H1 (cell line): ENCODE data around the gene RNF13. TPM values are rescaled to one million over a fixed set of nuclear protein-coding genes. Genes with fewer than 3 reads are reported as not detected.

ENCODE experiments used
- CTCF ChIA-PET: fragments of 300-600 bp; sonication (Branson Sonifier 250); formaldehyde crosslinking; loops from one replicate; lab custom pipeline; 2021; ENCODE audit not compliant: partially characterized antibody; lab: Charles Lee
- POLR2A ChIA-PET: fragments of 300-600 bp; sonication (Branson Sonifier 250); formaldehyde crosslinking; loops from one replicate; lab custom pipeline; 2021; ENCODE audit warnings: inconsistent platforms; ENCODE audit not compliant: partially characterized antibody; lab: Charles Lee
- DNase-seq, 2 experiments: peaks; one replicate each; pipeline versions ENCODE4 v3.0.0 to v3.0.0-alpha.2; 2010 to 2022; ENCODE audit warnings: low spot score in 2 of 2, low read depth in 1 of 2, mixed read lengths in 1 of 2
- FAIRE-seq: peaks from 2 replicates; lab custom pipeline; 2011; peaks lifted over from hg19 to GRCh38; lab: Jason Lieb, UNC
- H2AFZ ChIP-seq: 2 replicates; pipeline ENCODE4 v1.8.1; 2012; ENCODE audit warnings: low read length, inconsistent platforms
- H2AK5ac ChIP-seq: 2 replicates; pipeline ENCODE4 v1.6.1; 2013; ENCODE audit warnings: low read depth, low read length
- H2BK120ac ChIP-seq: replicated peaks from 2 replicates; pipeline ENCODE3; 2013; ENCODE audit warnings: low read depth, low read length, inconsistent platforms
- H2BK12ac ChIP-seq: 2 replicates; pipeline ENCODE4 v1.6.1; 2013; ENCODE audit warnings: low read depth, low read length
- H2BK15ac ChIP-seq: 2 replicates; pipeline ENCODE4 v1.6.1; 2013; ENCODE audit warnings: low read length
- H2BK20ac ChIP-seq: 2 replicates; pipeline ENCODE4 v1.6.1; 2013; ENCODE audit warnings: low read length
- H2BK5ac ChIP-seq: 2 replicates; pipeline ENCODE4 v1.6.1; 2013; ENCODE audit warnings: low read depth, low read length
- H3K14ac ChIP-seq: 2 replicates; pipeline ENCODE4 v1.6.1; 2013; ENCODE audit warnings: inconsistent platforms; ENCODE audit not compliant: insufficient read length
- H3K18ac ChIP-seq: 2 replicates; pipeline ENCODE4 v1.6.1; 2013; ENCODE audit warnings: low read length; ENCODE audit errors: extremely low read depth
- H3K23ac ChIP-seq: 2 replicates; pipeline ENCODE4 v1.6.1; 2013; ENCODE audit warnings: inconsistent platforms; ENCODE audit not compliant: insufficient read length
- H3K23me2 ChIP-seq: 2 replicates; pipeline ENCODE4 v1.6.1; 2013; ENCODE audit warnings: low read depth, low read length
- H3K27ac ChIP-seq: 2 replicates; pipeline ENCODE4 v1.6.1; 2011; ENCODE audit warnings: low read depth, low read length, inconsistent platforms
- H3K27me3 ChIP-seq, 4 experiments: replicated peaks in 1 of 4; 1 replicate in 1 of 4; 2 replicates in 3 of 4; pipeline versions ENCODE4 v1.6.1 to v1.8.1; 2011 to 2013; ENCODE audit warnings: low read length in 3 of 4, mild to moderate bottlenecking in 3 of 4, inconsistent platforms in 2 of 4, mixed read lengths in 2 of 4, moderate library complexity in 1 of 4; ENCODE audit not compliant: control insufficient read depth in 3 of 4, insufficient read depth in 3 of 4; ENCODE audit errors: extremely low read depth in 1 of 4
- H3K36me3 ChIP-seq, 4 experiments: 2 replicates each; pipeline versions ENCODE4 v1.6.1 to v1.8.1; 2011 to 2013; ENCODE audit warnings: mild to moderate bottlenecking in 4 of 4, low read length in 3 of 4, moderate library complexity in 2 of 4, control low read depth in 1 of 4, inconsistent platforms in 1 of 4; ENCODE audit not compliant: insufficient read depth in 4 of 4, control insufficient read depth in 2 of 4
- H3K4ac ChIP-seq: replicated peaks from 2 replicates; pipeline ENCODE3; 2013; ENCODE audit warnings: low read length, low read depth, mixed read lengths, inconsistent platforms; ENCODE audit not compliant: insufficient read length
- H3K4me1 ChIP-seq, 4 experiments: replicated peaks in 1 of 4; 1 replicate in 1 of 4; 2 replicates in 3 of 4; pipeline versions ENCODE4 v1.6.1 to v1.8.1; 2011 to 2013; ENCODE audit warnings: low read length in 3 of 4, inconsistent platforms in 2 of 4, mixed read lengths in 1 of 4; ENCODE audit not compliant: insufficient read depth in 4 of 4, control insufficient read depth in 3 of 4
- H3K4me2 ChIP-seq, 2 experiments: 2 replicates each; pipeline versions ENCODE4 v1.6.1 to v1.8.1; 2011 to 2013; ENCODE audit warnings: low read depth in 2 of 2, low read length in 2 of 2, control low read depth in 1 of 2, inconsistent platforms in 1 of 2, mild to moderate bottlenecking in 1 of 2; ENCODE audit not compliant: insufficient read depth in 1 of 2
- H3K4me3 ChIP-seq, 4 experiments: fragments of 200-600, 300-600 bp in 1 of 4; sonication (generic), shearing (Covaris generic), sonication (Bioruptor Twin) in 1 of 4; 2 replicates each; pipeline versions ENCODE4 v1.5.1 to v1.8.1; 2011 to 2016; ENCODE audit warnings: low read length in 4 of 4, low read depth in 3 of 4, control low read depth in 2 of 4, inconsistent platforms in 2 of 4, mild to moderate bottlenecking in 2 of 4, mixed read lengths in 1 of 4, moderate library complexity in 1 of 4; ENCODE audit not compliant: insufficient read depth in 2 of 4; ENCODE audit errors: extremely low read depth in 1 of 4
- H3K56ac ChIP-seq: replicated peaks from 2 replicates; pipeline ENCODE3; 2013; ENCODE audit warnings: low read depth, mild to moderate bottlenecking, mixed read lengths, low read length, inconsistent platforms; ENCODE audit not compliant: insufficient read length
- H3K79me1 ChIP-seq: 2 replicates; pipeline ENCODE4 v1.6.1; 2013; ENCODE audit warnings: low read depth, low read length, control low read depth
- H3K79me2 ChIP-seq, 2 experiments: 2 replicates each; pipeline versions ENCODE4 v1.6.1 to v1.8.1; 2012 to 2013; ENCODE audit warnings: low read length in 2 of 2, mild to moderate bottlenecking in 2 of 2, inconsistent platforms in 1 of 2; ENCODE audit not compliant: insufficient read depth in 2 of 2, control insufficient read depth in 1 of 2
- H3K9ac ChIP-seq, 4 experiments: replicated peaks in 1 of 4; 1 replicate in 1 of 4; 2 replicates in 3 of 4; pipeline versions ENCODE4 v1.6.1 to v1.8.1; 2011 to 2013; ENCODE audit warnings: low read depth in 3 of 4, low read length in 3 of 4, control low read depth in 2 of 4, mild to moderate bottlenecking in 2 of 4, moderate library complexity in 2 of 4, inconsistent platforms in 1 of 4; ENCODE audit errors: extremely low read depth in 1 of 4
- H3K9me3 ChIP-seq, 2 experiments: 2 replicates each; pipeline versions ENCODE4 v1.6.1 to v1.8.1; 2012 to 2013; ENCODE audit warnings: mild to moderate bottlenecking in 2 of 2, moderate library complexity in 2 of 2, control low read depth in 1 of 2, inconsistent platforms in 1 of 2, low read depth in 1 of 2, low read length in 1 of 2, mixed read lengths in 1 of 2; ENCODE audit not compliant: insufficient read depth in 2 of 2
- H4K20me1 ChIP-seq, 2 experiments: replicated peaks in 1 of 2; 2 replicates each; pipeline versions ENCODE3 to v1.8.1; 2011 to 2013; ENCODE audit warnings: inconsistent platforms in 2 of 2, low read length in 2 of 2, mild to moderate bottlenecking in 1 of 2; ENCODE audit not compliant: insufficient read depth in 2 of 2, control insufficient read depth in 1 of 2
- H4K5ac ChIP-seq: 2 replicates; pipeline ENCODE4 v1.6.1; 2013; ENCODE audit warnings: low read length, low read depth, mixed read lengths, inconsistent platforms; ENCODE audit not compliant: insufficient read length
- H4K8ac ChIP-seq: 2 replicates; pipeline ENCODE4 v1.8.0; 2013; ENCODE audit warnings: mild to moderate bottlenecking, moderate library complexity, low read length, inconsistent platforms; ENCODE audit not compliant: insufficient read depth; ENCODE audit errors: extremely low read depth
- H4K91ac ChIP-seq: replicated peaks from 2 replicates; pipeline ENCODE3; 2013; ENCODE audit warnings: low read length, mixed read lengths, inconsistent platforms; ENCODE audit not compliant: insufficient read length
- BRCA1 ChIP-seq: IDR thresholded peaks from 2 replicates; pipeline ENCODE4 v1.6.1; 2012; ENCODE audit warnings: low read depth, low read length, improper control_type of control experiment
- CBX5 ChIP-seq: fragments of 300-800, 300-1000 bp; sonication (generic); IDR thresholded peaks from 2 replicates; pipeline ENCODE4 v1.7.1; 2016; ENCODE audit warnings: antibody characterized with exemption, low read length, low read depth
- CBX8 ChIP-seq: fragments of 300-800, 300-1000 bp; sonication (generic); IDR thresholded peaks from 2 replicates; pipeline ENCODE4 v1.7.1; 2016; ENCODE audit warnings: low read depth, low read length, borderline replicate concordance
- EP300 ChIP-seq, 2 experiments: IDR thresholded peaks; 1 replicate in 1 of 2; 2 replicates in 1 of 2; pipeline ENCODE4 v1.6.1; 2011 to 2012; ENCODE audit warnings: low read depth in 2 of 2, low read length in 2 of 2, mild to moderate bottlenecking in 2 of 2, borderline replicate concordance in 1 of 2, inconsistent platforms in 1 of 2, moderate library complexity in 1 of 2
- HDAC6 ChIP-seq: IDR thresholded peaks from one replicate; pipeline ENCODE4 v1.7.1; 2012; ENCODE audit warnings: low read depth, mild to moderate bottlenecking, inconsistent platforms, low read length, moderate library complexity
- KDM4A ChIP-seq: IDR thresholded peaks from one replicate; pipeline ENCODE4 v1.7.1; 2012; ENCODE audit warnings: low read depth, mild to moderate bottlenecking, moderate library complexity, low read length, inconsistent platforms; ENCODE audit not compliant: severe bottlenecking
- POLR2AphosphoS5 ChIP-seq: IDR thresholded peaks from 2 replicates; pipeline ENCODE4 v1.6.1; 2011; ENCODE audit warnings: low read depth, low read length
- RAD21 ChIP-seq, 2 experiments: IDR thresholded peaks in 1 of 2; conservative IDR thresholded peaks in 1 of 2; 2 replicates each; pipeline ENCODE4 v1.6.1; 2011; ENCODE audit warnings: low read depth in 2 of 2, low read length in 2 of 2, improper control_type of control experiment in 1 of 2, inconsistent platforms in 1 of 2, mild to moderate bottlenecking in 1 of 2, moderate library complexity in 1 of 2
- SIX5 ChIP-seq: IDR thresholded peaks from 2 replicates; pipeline ENCODE4 v1.6.1; 2011; ENCODE audit warnings: mild to moderate bottlenecking, low read depth, low read length
- TBP ChIP-seq: IDR thresholded peaks from 2 replicates; pipeline ENCODE4 v1.6.1; 2011; ENCODE audit warnings: low read depth, low read length, improper control_type of control experiment
- WGBS, 2 experiments: shearing (Covaris generic) in 1 of 2; methylation state at CpG; one replicate each; pipeline versions ENCODE4 v1.1.6 to v1.1.7; 2013 to 2015; ENCODE audit warnings: low lambda C conversion rate in 2 of 2, mixed read lengths in 2 of 2, inconsistent platforms in 1 of 2, low coverage in 1 of 2, missing lambda C conversion rate in 1 of 2; ENCODE audit not compliant: insufficient replicate concordance in 2 of 2, insufficient coverage in 1 of 2, insufficient read length in 1 of 2; ENCODE audit errors: extremely low coverage in 1 of 2, missing lambda C conversion rate in 1 of 2; 5-methylcytosine and 5-hydroxymethylcytosine counted together
- polyA plus RNA-seq, 7 experiments: library from polyadenylated mRNA; depleted of rRNA in 3 of 7; stranded (reverse) in 5 of 7; unstranded in 2 of 7; fragments of >200 nt in 5 of 7; fragments of 200-250 nt in 2 of 7; gene quantifications; 1 replicate in 5 of 7; 2 replicates in 1 of 7; 4 replicates in 1 of 7; pipeline versions ENCODE4 v1.2.1 to v1.2.3, GENCODE V29; 2011 to 2013; ENCODE audit warnings: missing spikeins in 2 of 7, mixed read lengths in 2 of 7
- total RNA-seq: library from RNA; stranded (reverse); fragmentation: NEBNext Ultra II Directional; extraction: Animal tissue kit (Norgen Biotek cat#: 25700); gene quantifications from 2 replicates; pipeline ENCODE4 v1.2.1, GENCODE V29; 2021
- TF ChIP-seq, protein P1 (sequence below), 3 experiments: IDR thresholded peaks; 1 replicate in 2 of 3; 2 replicates in 1 of 3; pipeline versions ENCODE4 v1.5.1 to v1.6.1; 2011; ENCODE audit warnings: low read length in 3 of 3, mild to moderate bottlenecking in 3 of 3, inconsistent platforms in 2 of 3, low read depth in 1 of 3, moderate library complexity in 1 of 3; ENCODE audit not compliant: insufficient read depth in 1 of 3; ENCODE audit errors: control extremely low read depth in 1 of 3

RNF13 gene
- total and polyA plus RNA-seq, 2 of the 8 experiments (the other 6 are each of a cell fraction or from before 2014, with no cell fraction given) = 19.4 to 35.4 TPM

DNA sequence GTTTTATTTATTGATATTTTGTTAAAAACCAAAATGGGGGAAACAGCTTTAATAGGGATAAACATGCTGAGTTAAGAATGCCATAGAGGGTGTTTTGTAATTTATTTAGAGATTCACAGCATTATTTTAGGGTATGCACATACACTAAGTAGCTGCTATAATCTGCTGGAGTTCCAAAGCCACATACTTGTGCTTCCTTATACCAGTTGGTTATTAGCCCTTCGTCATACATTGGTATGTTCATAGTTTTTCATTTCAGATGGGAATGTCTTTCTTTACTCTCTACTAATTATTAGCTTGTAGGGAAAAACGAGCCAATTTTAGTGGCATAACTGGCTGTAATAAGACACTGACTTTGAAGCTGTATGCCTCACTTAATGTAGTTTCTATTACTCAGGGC, 82.8 kb downstream of the RNF13 start:
- no peak overlapping the region for H2AFZ ChIP-seq
- H2BK120ac ChIP-seq = no peak overlapping the region
- FAIRE-seq (no peak), DNase-seq (no peak)
- no peaks in the 10 kb centered on the region for H3K9me3 ChIP-seq
- H3K79me1 ChIP-seq = no peaks in the 10 kb centered on the region
- no peak overlapping the region for H4K91ac ChIP-seq
- no peak overlapping the region for H3K27ac ChIP-seq
- H3K23ac ChIP-seq = no peak overlapping the region
- H2BK5ac ChIP-seq = no peak overlapping the region
- peaks cover 0 to 3% (median 0%) of the 10 kb centered on the region in 4 experiments; a peak in 1 of 8 replicates for H3K36me3 ChIP-seq
- H4K8ac ChIP-seq = no peak overlapping the region
- no peak overlapping the region for H3K14ac ChIP-seq
- no peak overlapping the region for H3K4me3 ChIP-seq
- 83% methylated on average over 2 of the region's 2 CpGs; no CpG with 5 or more reads in 1 of the 2 experiments for WGBS, 2 experiments
- no peaks in the 10 kb centered on the region; the same call in 1 of the 2 replicates for H3K23me2 ChIP-seq
- H3K27me3 ChIP-seq = no peaks in the 10 kb centered on the region
- H3K79me2 ChIP-seq = no peaks in the 10 kb centered on the region
- H3K9ac ChIP-seq = no peak overlapping the region
- no peak overlapping the region for H3K4me2 ChIP-seq
- H2BK15ac ChIP-seq = no peak overlapping the region
- POLR2A ChIA-PET = no interaction called here
- 0 out of 7 replicates have a peak, but pooled peaks cover 0 to 2% (median 0%) of the 10 kb centered on the region in 4 experiments for H3K4me1 ChIP-seq
- H4K20me1 ChIP-seq = no peaks in the 10 kb centered on the region
- no peak overlapping the region for H2BK20ac ChIP-seq
- H3K18ac ChIP-seq = no peak overlapping the region
- CTCF ChIA-PET = interaction anchor here (0.6 to 2.9 kb wide), 5 partner anchors 9 to 86 kb away, joined by 3 to 16 read pairs (median 3); no protein-coding TSS in a partner anchor
- H3K4ac ChIP-seq = no peak overlapping the region
- H3K56ac ChIP-seq = no peak overlapping the region
- H4K5ac ChIP-seq = no peak overlapping the region
- H2AK5ac ChIP-seq = no peak overlapping the region
- no peak overlapping the region for H2BK12ac ChIP-seq
- TF ChIP-seq SIX5 = no peak
- TF ChIP-seq, protein P1, sequence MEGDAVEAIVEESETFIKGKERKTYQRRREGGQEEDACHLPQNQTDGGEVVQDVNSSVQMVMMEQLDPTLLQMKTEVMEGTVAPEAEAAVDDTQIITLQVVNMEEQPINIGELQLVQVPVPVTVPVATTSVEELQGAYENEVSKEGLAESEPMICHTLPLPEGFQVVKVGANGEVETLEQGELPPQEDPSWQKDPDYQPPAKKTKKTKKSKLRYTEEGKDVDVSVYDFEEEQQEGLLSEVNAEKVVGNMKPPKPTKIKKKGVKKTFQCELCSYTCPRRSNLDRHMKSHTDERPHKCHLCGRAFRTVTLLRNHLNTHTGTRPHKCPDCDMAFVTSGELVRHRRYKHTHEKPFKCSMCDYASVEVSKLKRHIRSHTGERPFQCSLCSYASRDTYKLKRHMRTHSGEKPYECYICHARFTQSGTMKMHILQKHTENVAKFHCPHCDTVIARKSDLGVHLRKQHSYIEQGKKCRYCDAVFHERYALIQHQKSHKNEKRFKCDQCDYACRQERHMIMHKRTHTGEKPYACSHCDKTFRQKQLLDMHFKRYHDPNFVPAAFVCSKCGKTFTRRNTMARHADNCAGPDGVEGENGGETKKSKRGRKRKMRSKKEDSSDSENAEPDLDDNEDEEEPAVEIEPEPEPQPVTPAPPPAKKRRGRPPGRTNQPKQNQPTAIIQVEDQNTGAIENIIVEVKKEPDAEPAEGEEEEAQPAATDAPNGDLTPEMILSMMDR (IDR thresholded peaks at IDR 0.05; ENCODE audit: control extremely low read depth in 1 of 3, insufficient read depth in 1 of 3, low read depth in 1 of 3, low read length in 3 of 3) = no peak
- TF ChIP-seq BRCA1 = no peak
- TF ChIP-seq CBX8 = no peak
- TF ChIP-seq HDAC6 = no peak
- TF ChIP-seq RAD21 (IDR thresholded peaks at IDR 0.05 in 1 of 2, conservative IDR thresholded peaks at IDR 0.05 in 1 of 2; ENCODE audit: low read depth in 2 of 2, low read length in 2 of 2) = no peak
- TF ChIP-seq CBX5 = no peak
- no peak for TF ChIP-seq EP300 (IDR thresholded peaks at IDR 0.05; ENCODE audit: borderline replicate concordance in 1 of 2, low read depth in 2 of 2, low read length in 2 of 2)
- TF ChIP-seq TBP = no peak
- no peak for TF ChIP-seq KDM4A
- no peak for TF ChIP-seq POLR2AphosphoS5
